ENCODE results near the gene ETFB. TPM values are rescaled to one million over a fixed set of nuclear protein-coding genes. Genes with fewer than 3 reads are reported as not detected.

The ETFB gene
- total RNA-seq, 1 experiment from 2014 or later, result 140 TPM

GRCh38 chr19:51297406-51297805 is 68.8 kb downstream of the ETFB start:
- TF ChIP-seq FOSL1 (IDR thresholded peaks at IDR 0.05; ENCODE audit: low read depth) (no peak), POLR2A (IDR thresholded peaks at IDR 0.05; ENCODE audit: borderline replicate concordance, extremely low read depth, insufficient read depth, insufficient read length) (no peak), CEBPB (IDR thresholded peaks at IDR 0.05; ENCODE audit: low read depth) (no peak), ELF1 (IDR thresholded peaks at IDR 0.05; ENCODE audit: borderline replicate concordance, low read depth) (no peak), YY1 (IDR thresholded peaks at IDR 0.05; ENCODE audit: extremely low read depth, insufficient replicate concordance, low read depth, low read length) (no peak), JUND (IDR thresholded peaks at IDR 0.05) (no peak), SP1 (IDR thresholded peaks at IDR 0.05; ENCODE audit: low read depth) (no peak), EZH2 (IDR thresholded peaks at IDR 0.05) (no peak), CBX3 (IDR thresholded peaks at IDR 0.05; ENCODE audit: low read depth) (no peak), SIN3A (IDR thresholded peaks at IDR 0.05; ENCODE audit: low read depth) (no peak)
- TF ChIP-seq, protein P1, sequence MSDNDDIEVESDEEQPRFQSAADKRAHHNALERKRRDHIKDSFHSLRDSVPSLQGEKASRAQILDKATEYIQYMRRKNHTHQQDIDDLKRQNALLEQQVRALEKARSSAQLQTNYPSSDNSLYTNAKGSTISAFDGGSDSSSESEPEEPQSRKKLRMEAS (IDR thresholded peaks at IDR 0.05), result no peak
- TF ChIP-seq, protein P2, sequence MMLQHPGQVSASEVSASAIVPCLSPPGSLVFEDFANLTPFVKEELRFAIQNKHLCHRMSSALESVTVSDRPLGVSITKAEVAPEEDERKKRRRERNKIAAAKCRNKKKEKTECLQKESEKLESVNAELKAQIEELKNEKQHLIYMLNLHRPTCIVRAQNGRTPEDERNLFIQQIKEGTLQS (IDR thresholded peaks at IDR 0.05), result no peak
- TF ChIP-seq, protein P3, sequence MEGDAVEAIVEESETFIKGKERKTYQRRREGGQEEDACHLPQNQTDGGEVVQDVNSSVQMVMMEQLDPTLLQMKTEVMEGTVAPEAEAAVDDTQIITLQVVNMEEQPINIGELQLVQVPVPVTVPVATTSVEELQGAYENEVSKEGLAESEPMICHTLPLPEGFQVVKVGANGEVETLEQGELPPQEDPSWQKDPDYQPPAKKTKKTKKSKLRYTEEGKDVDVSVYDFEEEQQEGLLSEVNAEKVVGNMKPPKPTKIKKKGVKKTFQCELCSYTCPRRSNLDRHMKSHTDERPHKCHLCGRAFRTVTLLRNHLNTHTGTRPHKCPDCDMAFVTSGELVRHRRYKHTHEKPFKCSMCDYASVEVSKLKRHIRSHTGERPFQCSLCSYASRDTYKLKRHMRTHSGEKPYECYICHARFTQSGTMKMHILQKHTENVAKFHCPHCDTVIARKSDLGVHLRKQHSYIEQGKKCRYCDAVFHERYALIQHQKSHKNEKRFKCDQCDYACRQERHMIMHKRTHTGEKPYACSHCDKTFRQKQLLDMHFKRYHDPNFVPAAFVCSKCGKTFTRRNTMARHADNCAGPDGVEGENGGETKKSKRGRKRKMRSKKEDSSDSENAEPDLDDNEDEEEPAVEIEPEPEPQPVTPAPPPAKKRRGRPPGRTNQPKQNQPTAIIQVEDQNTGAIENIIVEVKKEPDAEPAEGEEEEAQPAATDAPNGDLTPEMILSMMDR (IDR thresholded peaks at IDR 0.05 in 2 of 3, conservative IDR thresholded peaks at IDR 0.05 in 1 of 3; ENCODE audit: borderline replicate concordance in 1 of 3, insufficient read depth in 1 of 3, low read depth in 2 of 3, low read length in 2 of 3), result no peak
- ATAC-seq, result no peak
- POLR2A ChIA-PET, result no interaction called here

More at GRCh38 chr19:51297406-51297805, 68.8 kb downstream of the ETFB start:
- no peaks in the 10 kb centered on the region for H3K36me3 ChIP-seq (ENCODE audit: control insufficient read depth in 1 of 2, insufficient read depth in 2 of 2, low read length in 2 of 2)
- H4K20me1 ChIP-seq (ENCODE audit: insufficient read depth), result no peaks in the 10 kb centered on the region
- H3K4me3 ChIP-seq (replicated peaks in 1 of 2; ENCODE audit: low read depth in 1 of 2, low read length in 2 of 2), result no peak overlapping the region
- intact Hi-C loops (cut with micrococcal nuclease), result no loop called here
- no peak overlapping the region for H3K4me2 ChIP-seq (ENCODE audit: low read length)
- ChIA-PET CTCF (no interaction called here), RAD21 (ENCODE audit: low non-redundant PET in 1 of 2, low total read pairs in 2 of 2, uncharacterized antibody in 2 of 2, unreplicated experiment in 2 of 2) (no interaction called here)
- no peaks in the 10 kb centered on the region for H3K27me3 ChIP-seq (ENCODE audit: insufficient read depth, low read length)
- no peaks in the 10 kb centered on the region for H3K9me3 ChIP-seq (ENCODE audit: control insufficient read depth in 1 of 2, insufficient read depth in 1 of 2, low read depth in 1 of 2, low read length in 2 of 2)
- no peaks in the 10 kb centered on the region for H3K79me2 ChIP-seq (ENCODE audit: insufficient read depth, low read length)
- no peak overlapping the region for H3K27ac ChIP-seq (ENCODE audit: low read depth, low read length)
- no peak overlapping the region for H3K9ac ChIP-seq (ENCODE audit: low read length)
- H3K4me1 ChIP-seq (ENCODE audit: control insufficient read depth in 1 of 2, insufficient read depth in 2 of 2, low read length in 2 of 2), result no peaks in the 10 kb centered on the region
- H2AFZ ChIP-seq (ENCODE audit: low read depth, low read length, poor library complexity, severe bottlenecking), result no peak overlapping the region
- BruUV-seq (replicated peaks), result no TSS peak
- no peak for DNase-seq (ENCODE audit: low read depth, low spot score)
- no peaks in the 10 kb centered on the region for H3K9me2 ChIP-seq (ENCODE audit: insufficient read depth)

All from HCT116 (cell line).